Activated naive CD8-positive, alpha-beta T cell (primary cell): ENCODE measurements around the gene NES.

Experiments
- H3K27ac Mint-ChIP-seq: one replicate; pipeline ENCODE4 v1.8.0; 2021; ENCODE audit warnings: mixed read lengths
- H3K27me3 Mint-ChIP-seq: one replicate; pipeline ENCODE4 v1.8.0; 2021; ENCODE audit warnings: mixed read lengths
- H3K36me3 Mint-ChIP-seq: one replicate; pipeline ENCODE4 v1.8.0; 2021; ENCODE audit warnings: mixed read lengths
- H3K4me1 Mint-ChIP-seq: one replicate; pipeline ENCODE4 v1.8.0; 2021; ENCODE audit warnings: low read depth, mixed read lengths
- H3K4me3 Mint-ChIP-seq: one replicate; pipeline ENCODE4 v1.8.0; 2021; ENCODE audit warnings: mild to moderate bottlenecking, mixed read lengths
- H3K9me3 Mint-ChIP-seq: one replicate; pipeline ENCODE4 v1.8.0; 2021; ENCODE audit warnings: low read depth, mixed read lengths

The NES gene

DNA sequence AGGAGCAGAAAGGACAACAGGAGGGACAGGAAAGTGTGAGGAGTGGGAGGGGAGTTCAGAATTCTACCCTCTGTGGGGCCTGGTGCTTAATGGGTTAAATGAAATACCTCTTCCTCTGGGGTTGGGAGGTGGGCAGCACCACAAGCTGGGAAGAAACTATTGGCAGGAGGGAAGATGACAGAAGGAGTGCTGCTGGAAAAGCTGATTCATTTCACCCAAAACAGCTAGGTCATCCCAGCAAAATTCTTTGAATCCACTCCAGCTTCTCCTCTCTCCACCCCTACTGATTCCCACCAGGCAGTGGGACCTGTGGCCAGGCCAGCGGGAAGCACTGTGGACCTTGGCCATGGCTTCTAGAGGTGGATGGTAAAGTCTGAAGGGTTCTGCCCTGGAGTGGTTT lies 22.5 kb downstream of the NES start:
- Mint-ChIP-seq H3K4me3 (no peak overlapping the region), H3K36me3 (no peaks in the 10 kb centered on the region), H3K9me3 (no peaks in the 10 kb centered on the region), H3K27me3 (peaks cover 41% of the 10 kb centered on the region), H3K27ac (no peak overlapping the region), H3K4me1 (peaks cover 20% of the 10 kb centered on the region)

GRCh38 chr1:156652992-156653355 lies 24.2 kb downstream of the NES start:
- no peaks in the 10 kb centered on the region for H3K36me3 Mint-ChIP-seq
- peaks cover 52% of the 10 kb centered on the region for H3K27me3 Mint-ChIP-seq
- peaks cover 13% of the 10 kb centered on the region for H3K4me1 Mint-ChIP-seq
- no peaks in the 10 kb centered on the region for H3K9me3 Mint-ChIP-seq
- H3K4me3 Mint-ChIP-seq = no peak overlapping the region
- H3K27ac Mint-ChIP-seq = no peak overlapping the region

DNA sequence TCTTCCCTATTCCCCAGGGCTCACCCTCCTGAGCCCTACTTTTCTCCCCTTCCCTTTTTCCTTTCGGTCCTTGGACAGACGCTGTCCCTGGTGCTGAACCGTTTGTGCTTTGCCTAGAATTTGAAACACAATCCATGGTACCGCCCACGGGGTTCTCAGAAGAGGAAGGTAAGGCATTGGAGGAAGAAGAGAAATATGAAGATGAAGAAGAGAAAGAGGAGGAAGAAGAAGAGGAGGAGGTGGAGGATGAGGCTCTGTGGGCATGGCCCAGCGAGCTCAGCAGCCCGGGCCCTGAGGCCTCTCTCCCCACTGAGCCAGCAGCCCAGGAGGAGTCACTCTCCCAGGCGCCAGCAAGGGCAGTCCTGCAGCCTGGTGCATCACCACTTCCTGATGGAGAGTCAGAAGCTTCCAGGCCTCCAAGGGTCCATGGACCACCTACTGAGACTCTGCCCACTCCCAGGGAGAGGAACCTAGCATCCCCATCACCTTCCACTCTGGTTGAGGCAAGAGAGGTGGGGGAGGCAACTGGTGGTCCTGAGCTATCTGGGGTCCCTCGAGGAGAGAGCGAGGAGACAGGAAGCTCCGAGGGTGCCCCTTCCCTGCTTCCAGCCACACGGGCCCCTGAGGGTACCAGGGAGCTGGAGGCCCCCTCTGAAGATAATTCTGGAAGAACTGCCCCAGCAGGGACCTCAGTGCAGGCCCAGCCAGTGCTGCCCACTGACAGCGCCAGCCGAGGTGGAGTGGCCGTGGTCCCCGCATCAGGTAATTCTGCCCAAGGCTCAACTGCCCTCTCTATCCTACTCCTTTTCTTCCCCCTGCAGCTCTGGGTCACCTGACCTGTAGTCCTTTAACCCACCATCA lies 24.8 kb downstream of the NES start:
- Mint-ChIP-seq H3K4me1 (peaks cover 7% of the 10 kb centered on the region), H3K4me3 (no peak overlapping the region), H3K9me3 (no peaks in the 10 kb centered on the region), H3K36me3 (no peaks in the 10 kb centered on the region), H3K27ac (no peak overlapping the region), H3K27me3 (peaks cover 51% of the 10 kb centered on the region)

GRCh38 chr1:156648951-156649350 lies 28.3 kb downstream of the NES start:
- H3K27ac Mint-ChIP-seq = no peak overlapping the region
- H3K4me1 Mint-ChIP-seq = peaks cover 5% of the 10 kb centered on the region
- peaks cover 49% of the 10 kb centered on the region for H3K27me3 Mint-ChIP-seq
- no peaks in the 10 kb centered on the region for H3K36me3 Mint-ChIP-seq
- no peak overlapping the region for H3K4me3 Mint-ChIP-seq
- no peaks in the 10 kb centered on the region for H3K9me3 Mint-ChIP-seq

DNA sequence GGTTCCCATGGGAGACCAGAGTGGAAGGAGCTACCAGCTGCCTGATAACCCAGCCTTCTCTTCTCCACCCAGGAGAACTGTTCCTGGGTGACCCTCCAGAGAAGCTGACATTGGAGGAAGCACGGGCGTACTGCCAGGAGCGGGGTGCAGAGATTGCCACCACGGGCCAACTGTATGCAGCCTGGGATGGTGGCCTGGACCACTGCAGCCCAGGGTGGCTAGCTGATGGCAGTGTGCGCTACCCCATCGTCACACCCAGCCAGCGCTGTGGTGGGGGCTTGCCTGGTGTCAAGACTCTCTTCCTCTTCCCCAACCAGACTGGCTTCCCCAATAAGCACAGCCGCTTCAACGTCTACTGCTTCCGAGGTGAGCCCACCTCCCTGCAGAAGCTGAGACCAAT lies 28.7 kb downstream of the NES start:
- Mint-ChIP-seq H3K9me3 (no peaks in the 10 kb centered on the region), H3K36me3 (no peaks in the 10 kb centered on the region), H3K4me1 (peaks cover 9% of the 10 kb centered on the region), H3K27me3 (peaks cover 47% of the 10 kb centered on the region), H3K4me3 (no peak overlapping the region), H3K27ac (no peak overlapping the region)

- no peaks in the 10 kb centered on the region for H3K36me3 Mint-ChIP-seq
- H3K27ac Mint-ChIP-seq = no peak overlapping the region
- no peaks in the 10 kb centered on the region for H3K9me3 Mint-ChIP-seq
- peaks cover 21% of the 10 kb centered on the region for H3K4me1 Mint-ChIP-seq
- peaks cover 49% of the 10 kb centered on the region for H3K27me3 Mint-ChIP-seq
- H3K4me3 Mint-ChIP-seq = no peak overlapping the region
Observed at GRCh38 chr1:156647351-156647750, 29.9 kb downstream of the NES start.

- Mint-ChIP-seq H3K27me3 (peaks cover 45% of the 10 kb centered on the region), H3K36me3 (no peaks in the 10 kb centered on the region), H3K4me1 (peaks cover 21% of the 10 kb centered on the region), H3K27ac (no peak overlapping the region), H3K9me3 (no peaks in the 10 kb centered on the region), H3K4me3 (no peak overlapping the region)
Observed at GRCh38 chr1:156646738-156647211, 30.4 kb downstream of the NES start.

- no peak overlapping the region for H3K27ac Mint-ChIP-seq
- no peaks in the 10 kb centered on the region for H3K36me3 Mint-ChIP-seq
- H3K27me3 Mint-ChIP-seq = peaks cover 51% of the 10 kb centered on the region
- H3K9me3 Mint-ChIP-seq = no peaks in the 10 kb centered on the region
- no peak overlapping the region for H3K4me3 Mint-ChIP-seq
- peaks cover 32% of the 10 kb centered on the region for H3K4me1 Mint-ChIP-seq
Observed at GRCh38 chr1:156645666-156646065, 31.5 kb downstream of the NES start.

DNA sequence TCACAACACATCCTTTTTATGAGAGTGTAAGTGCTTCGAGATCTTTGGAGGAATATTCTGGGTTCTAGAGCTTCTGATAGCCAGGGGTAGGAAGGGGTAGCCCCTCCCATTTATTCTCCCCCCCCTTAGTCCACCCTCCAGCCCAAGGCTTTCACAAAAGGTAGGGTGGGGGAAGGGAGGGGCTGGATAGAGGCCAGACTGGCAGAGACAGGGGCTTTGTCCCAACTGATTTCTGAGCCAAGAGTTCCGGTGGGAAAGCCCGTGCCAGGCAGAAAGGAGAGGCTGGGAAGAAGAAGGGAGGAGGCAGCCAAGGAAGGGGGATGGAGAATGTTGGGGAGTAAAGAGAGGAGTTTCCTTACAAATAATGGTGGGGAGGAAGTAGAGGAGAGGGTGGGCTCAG lies 32.2 kb downstream of the NES start:
- H3K4me3 Mint-ChIP-seq = no peak overlapping the region
- peaks cover 52% of the 10 kb centered on the region for H3K27me3 Mint-ChIP-seq
- H3K27ac Mint-ChIP-seq = no peak overlapping the region
- H3K4me1 Mint-ChIP-seq = peaks cover 32% of the 10 kb centered on the region
- no peaks in the 10 kb centered on the region for H3K9me3 Mint-ChIP-seq
- no peaks in the 10 kb centered on the region for H3K36me3 Mint-ChIP-seq

DNA sequence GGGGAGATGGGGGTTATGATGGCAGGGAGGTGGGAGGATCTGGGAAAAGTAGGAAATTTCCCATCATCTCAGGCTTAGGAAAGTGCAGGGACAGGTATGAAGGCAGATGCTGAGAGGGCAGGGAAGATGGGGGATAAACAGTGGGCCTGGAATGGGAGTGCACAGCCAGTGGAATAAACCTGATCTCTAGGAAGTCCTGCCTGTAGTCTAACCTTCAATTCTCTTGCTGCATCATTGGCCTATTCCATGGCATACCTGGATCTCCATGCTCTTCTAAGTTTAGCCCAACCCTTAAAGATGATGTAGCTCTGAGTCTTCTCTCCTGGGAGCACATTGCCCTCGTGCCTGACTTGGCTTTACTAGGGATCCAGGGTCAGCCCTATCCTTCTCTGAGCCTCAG lies 32.6 kb downstream of the NES start:
- H3K27ac Mint-ChIP-seq = no peak overlapping the region
- H3K27me3 Mint-ChIP-seq = peaks cover 51% of the 10 kb centered on the region
- H3K4me1 Mint-ChIP-seq = peaks cover 32% of the 10 kb centered on the region
- no peaks in the 10 kb centered on the region for H3K36me3 Mint-ChIP-seq
- no peaks in the 10 kb centered on the region for H3K9me3 Mint-ChIP-seq
- H3K4me3 Mint-ChIP-seq = no peak overlapping the region

- Mint-ChIP-seq H3K27ac (no peak overlapping the region), H3K36me3 (no peaks in the 10 kb centered on the region), H3K27me3 (peaks cover 53% of the 10 kb centered on the region), H3K4me3 (no peak overlapping the region), H3K9me3 (no peaks in the 10 kb centered on the region), H3K4me1 (peaks cover 32% of the 10 kb centered on the region)
Observed at GRCh38 chr1:156644146-156644545, 33.1 kb downstream of the NES start.

GRCh38 chr1:156643778-156644092 lies 33.5 kb downstream of the NES start:
- H3K9me3 Mint-ChIP-seq = no peaks in the 10 kb centered on the region
- peaks cover 32% of the 10 kb centered on the region for H3K4me1 Mint-ChIP-seq
- no peak overlapping the region for H3K27ac Mint-ChIP-seq
- no peak overlapping the region for H3K4me3 Mint-ChIP-seq
- H3K36me3 Mint-ChIP-seq = no peaks in the 10 kb centered on the region
- H3K27me3 Mint-ChIP-seq = peaks cover 53% of the 10 kb centered on the region

DNA sequence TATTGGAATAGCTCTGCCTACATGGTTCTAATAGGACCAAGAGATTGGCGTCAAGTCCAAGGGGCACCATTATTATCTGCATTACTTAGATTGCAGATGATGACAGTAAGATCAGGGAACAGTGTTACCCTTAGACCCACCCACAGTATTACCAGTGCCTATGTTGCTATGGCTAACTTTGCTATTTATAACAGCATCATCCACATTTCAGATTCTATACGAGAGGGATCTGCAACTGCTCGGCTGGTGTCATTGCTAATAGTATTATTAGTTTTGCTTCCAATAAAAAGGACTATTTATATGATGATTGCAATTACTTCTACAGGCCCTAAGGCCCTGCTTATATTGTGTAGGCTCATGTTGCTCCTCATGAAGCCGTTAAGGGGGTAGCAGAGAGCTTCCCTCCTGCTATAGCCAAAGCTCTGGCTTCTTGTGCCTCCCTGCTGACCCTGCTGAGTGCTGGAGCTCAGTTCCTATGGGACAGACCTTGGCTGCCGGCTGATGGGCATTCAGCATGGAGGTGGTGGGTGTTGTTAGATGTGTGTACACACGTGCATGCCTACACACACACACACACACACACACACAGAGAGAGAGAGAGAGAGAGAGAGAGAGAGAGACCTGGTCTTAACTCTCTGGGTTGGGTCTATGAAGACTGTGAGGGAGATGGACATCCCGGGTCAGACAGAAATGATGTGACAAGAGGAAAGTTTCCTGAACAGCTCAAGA lies 34.0 kb downstream of the NES start:
- H3K4me3 Mint-ChIP-seq = peak overlapping the region; percentile 69
- H3K9me3 Mint-ChIP-seq = no peaks in the 10 kb centered on the region
- H3K27ac Mint-ChIP-seq = no peak overlapping the region
- peaks cover 54% of the 10 kb centered on the region for H3K27me3 Mint-ChIP-seq
- H3K36me3 Mint-ChIP-seq = no peaks in the 10 kb centered on the region
- H3K4me1 Mint-ChIP-seq = peaks cover 32% of the 10 kb centered on the region

DNA sequence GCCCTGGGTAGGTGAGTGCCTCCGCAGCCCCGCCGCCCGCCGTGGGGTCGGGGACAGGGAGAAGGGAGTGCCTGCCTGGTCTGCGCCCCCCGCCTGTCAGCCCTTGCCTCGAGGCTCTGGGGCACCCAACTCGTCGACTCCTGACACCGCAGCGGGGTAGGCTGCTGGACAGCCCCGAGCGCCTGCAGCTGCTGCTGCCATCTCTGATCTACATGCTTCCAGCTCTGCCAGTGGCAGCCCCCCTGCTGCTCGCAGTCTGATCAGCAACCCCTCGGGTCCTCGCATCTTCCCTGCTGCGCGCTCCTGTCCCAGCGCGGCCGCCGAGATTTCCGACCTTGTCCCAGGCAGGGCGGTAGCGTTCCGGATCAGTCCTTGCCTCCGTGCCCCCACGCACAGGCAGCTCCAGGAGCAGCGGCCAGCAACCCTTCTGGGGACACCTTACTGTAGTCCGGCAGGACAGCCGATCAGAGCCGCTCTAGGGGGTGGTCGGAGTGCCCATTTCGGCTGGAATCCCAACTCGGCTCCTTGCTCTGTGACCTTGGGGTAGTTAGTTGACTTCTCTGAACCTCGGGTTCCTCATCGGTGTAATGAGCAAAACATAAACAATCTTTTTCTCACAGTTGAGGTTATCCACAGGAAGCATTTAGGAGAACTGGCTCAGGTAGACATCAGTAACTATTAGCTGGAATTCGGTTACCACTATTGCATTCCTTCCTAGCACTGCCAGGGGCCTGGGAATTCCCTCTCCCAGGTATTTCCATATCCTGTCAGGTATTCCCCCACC lies 34.8 kb downstream of the NES start:
- H3K36me3 Mint-ChIP-seq = no peaks in the 10 kb centered on the region
- H3K27me3 Mint-ChIP-seq = peaks cover 50% of the 10 kb centered on the region
- H3K9me3 Mint-ChIP-seq = no peaks in the 10 kb centered on the region
- peak overlapping the region; percentile 69 for H3K4me3 Mint-ChIP-seq
- H3K27ac Mint-ChIP-seq = no peak overlapping the region
- H3K4me1 Mint-ChIP-seq = peaks cover 32% of the 10 kb centered on the region

- H3K9me3 Mint-ChIP-seq = no peaks in the 10 kb centered on the region
- H3K27me3 Mint-ChIP-seq = peaks cover 50% of the 10 kb centered on the region
- peaks cover 32% of the 10 kb centered on the region for H3K4me1 Mint-ChIP-seq
- H3K36me3 Mint-ChIP-seq = no peaks in the 10 kb centered on the region
- no peak within 1 kb of the TSS for H3K27ac Mint-ChIP-seq
- peak within 1 kb of the TSS; percentile 71 for H3K4me3 Mint-ChIP-seq
Observed at GRCh38 chr1:156641761-156642264, 35.4 kb downstream of the NES start, which contains the start of gene BCAN. BCAN (plus strand) TSS chr1:156642117; CDS start chr1:156646055, 3,938 bp downstream.
